GM23248 (cell line): ENCODE results near the gene PEX5L.

Source experiments
- EZH2 ChIP-seq: fragments of 200-600 bp; sonication (generic); IDR thresholded peaks from 2 replicates; pipeline ENCODE4 v1.6.1; 2018; ENCODE audit warnings: antibody characterized with exemption, mild to moderate bottlenecking; ENCODE audit not compliant: insufficient read depth, poor library complexity, severe bottlenecking
- EZH2phosphoT487 ChIP-seq: fragments of 200-600 bp; sonication (generic); IDR thresholded peaks from 2 replicates; pipeline ENCODE4 v1.6.1; 2018; ENCODE audit warnings: antibody characterized with exemption, moderate library complexity, mild to moderate bottlenecking, low read depth; ENCODE audit not compliant: insufficient read depth

DNA sequence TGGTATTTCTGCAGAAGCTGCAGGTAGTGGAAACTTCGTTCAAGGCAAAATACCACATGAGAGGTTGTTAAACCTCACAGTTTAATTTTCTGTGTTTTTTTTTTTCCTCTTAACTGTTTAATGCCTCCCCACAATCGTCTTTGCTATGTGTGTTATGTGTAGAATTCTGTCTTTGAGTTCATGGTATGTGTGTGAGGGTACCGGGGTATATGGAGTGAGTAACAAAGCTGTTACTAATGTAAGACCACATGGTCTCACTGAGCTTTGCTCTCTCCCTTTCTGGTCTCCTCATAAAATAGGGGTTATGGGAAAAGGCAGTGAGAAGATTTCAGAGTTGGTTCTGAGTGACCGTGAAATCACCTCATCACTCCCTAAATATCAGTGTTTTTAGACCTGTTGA, 240.3 kb downstream of the PEX5L start:
- TF ChIP-seq EZH2phosphoT487 (no peak), EZH2 (no peak)
